MCF 10A (cell line): ENCODE data around the gene BCL11A. TPM values are rescaled to one million over a fixed set of nuclear protein-coding genes. Genes with fewer than 3 reads are reported as not detected.

ENCODE experiments used
- BruUV-seq: library from RNA; stranded (reverse); fragments of 400-500 nt; replicated peaks from 2 replicates; lab custom pipeline; 2021; lab: Mats Ljungman, UMichigan
- CTCF ChIA-PET: fragments of 300-600 bp; sonication (Branson Sonifier 250); formaldehyde crosslinking; extraction: SDS; loops from one replicate; lab custom pipeline; 2021; ENCODE audit warnings: antibody characterized with exemption, inconsistent platforms; lab: Yijun Ruan, JAX
- POLR2A ChIA-PET: fragments of 300-600, 350-650 bp; sonication (Branson Sonifier 250); formaldehyde crosslinking; extraction: SDS; loops from one replicate; lab custom pipeline; 2020; ENCODE audit warnings: antibody characterized with exemption, inconsistent platforms; lab: Yijun Ruan, JAX
- DNase-seq: peaks from one replicate; pipeline ENCODE4 v3.0.0-alpha.2; 2018; ENCODE audit not compliant: unreplicated experiment
- H3K27ac Mint-ChIP-seq: one replicate; pipeline ENCODE4 v1.8.0; 2022; ENCODE audit warnings: mild to moderate bottlenecking, low read depth, mixed read lengths; ENCODE audit not compliant: unreplicated experiment
- H3K27me3 Mint-ChIP-seq: one replicate; pipeline ENCODE4 v1.8.0; 2022; ENCODE audit warnings: mixed read lengths; ENCODE audit not compliant: insufficient read depth, unreplicated experiment
- H3K36me3 Mint-ChIP-seq: one replicate; pipeline ENCODE4 v1.8.0; 2022; ENCODE audit warnings: mild to moderate bottlenecking, moderate library complexity, mixed read lengths; ENCODE audit not compliant: insufficient read depth, unreplicated experiment
- H3K4me1 Mint-ChIP-seq: one replicate; pipeline ENCODE4 v1.8.0; 2022; ENCODE audit warnings: mixed read lengths; ENCODE audit not compliant: insufficient read depth, unreplicated experiment
- H3K4me3 Mint-ChIP-seq: one replicate; pipeline ENCODE4 v1.8.0; 2022; ENCODE audit warnings: mild to moderate bottlenecking, moderate library complexity, mixed read lengths; ENCODE audit not compliant: unreplicated experiment
- H3K9me3 Mint-ChIP-seq: one replicate; pipeline ENCODE4 v1.8.0; 2022; ENCODE audit warnings: mixed read lengths; ENCODE audit not compliant: unreplicated experiment
- CTCF ChIP-seq: fragments of 200-600 bp; IDR thresholded peaks from one replicate; pipeline ENCODE4 v1.8.0; 2022; ENCODE audit warnings: antibody characterized with exemption, mild to moderate bottlenecking; ENCODE audit not compliant: unreplicated experiment
- intact Hi-C: fragments of 100-400 bp; cut with micrococcal nuclease; formaldehyde crosslinking; loops from 2 replicates; pipeline ENCODE4 v1.14.1; 2022
- total RNA-seq: library from RNA; stranded (reverse); gene quantifications from 2 replicates; pipeline ENCODE4 v1.2.3, GENCODE V29; 2022

BCL11A gene
- total RNA-seq, 1 experiment from 2014 or later, result 5.3 TPM

- POLR2A ChIA-PET, result interaction anchor here (0.6 kb wide), 1 partner anchor 339 kb away, joined by 3 read pairs; no protein-coding TSS in a partner anchor
- Mint-ChIP-seq H3K4me3 (no peak overlapping the region), H3K27me3 (no peaks in the 10 kb centered on the region), H3K27ac (no peak overlapping the region), H3K4me1 (peaks cover 18% of the 10 kb centered on the region), H3K36me3 (peaks cover 23% of the 10 kb centered on the region), H3K9me3 (no peaks in the 10 kb centered on the region)
- no TSS peak for BruUV-seq
- intact Hi-C loops, result no loop called here
- DNase-seq, result no peak
- CTCF ChIA-PET, result interaction anchor here (0.7 kb wide), 1 partner anchor 1297 kb away, joined by 4 read pairs; no protein-coding TSS in a partner anchor
- TF ChIP-seq CTCF, result no peak
These were observed 25.7 kb downstream of the BCL11A start for GRCh38 chr2:60527762-60528161.

- Mint-ChIP-seq H3K27ac (no peak overlapping the region), H3K9me3 (no peaks in the 10 kb centered on the region), H3K4me3 (no peak overlapping the region), H3K4me1 (peaks cover 17% of the 10 kb centered on the region), H3K36me3 (peaks cover 27% of the 10 kb centered on the region), H3K27me3 (no peaks in the 10 kb centered on the region)
- DNase-seq, result no peak
- intact Hi-C loops, result no loop called here
- no TSS peak for BruUV-seq
- no peak for TF ChIP-seq CTCF
- ChIA-PET CTCF (no interaction called here), POLR2A (no interaction called here)
These were observed 26.8 kb downstream of the BCL11A start for GRCh38 chr2:60526623-60527022.

GRCh38 chr2:60525899-60526298 lies 27.6 kb downstream of the BCL11A start:
- POLR2A ChIA-PET, result no interaction called here
- no peak for TF ChIP-seq CTCF
- intact Hi-C loops, result no loop called here
- H3K4me1 Mint-ChIP-seq, result peaks cover 13% of the 10 kb centered on the region
- H3K27ac Mint-ChIP-seq, result no peak overlapping the region
- CTCF ChIA-PET, result no interaction called here
- H3K27me3 Mint-ChIP-seq, result no peaks in the 10 kb centered on the region
- H3K9me3 Mint-ChIP-seq, result no peaks in the 10 kb centered on the region
- DNase-seq, result no peak
- H3K4me3 Mint-ChIP-seq, result no peak overlapping the region
- BruUV-seq, result no TSS peak
- peaks cover 22% of the 10 kb centered on the region for H3K36me3 Mint-ChIP-seq

- Mint-ChIP-seq H3K4me1 (peaks cover 3% of the 10 kb centered on the region), H3K4me3 (no peak overlapping the region), H3K36me3 (peaks cover 21% of the 10 kb centered on the region), H3K27me3 (no peaks in the 10 kb centered on the region), H3K27ac (no peak overlapping the region), H3K9me3 (no peaks in the 10 kb centered on the region)
- no TSS peak for BruUV-seq
- ChIA-PET CTCF (interaction anchor here (0.6 kb wide), 1 partner anchor 718 kb away, joined by 4 read pairs; no protein-coding TSS in a partner anchor), POLR2A (no interaction called here)
- TF ChIP-seq CTCF, result no peak
- intact Hi-C loops, result no loop called here
- DNase-seq, result no peak
These were observed 28.6 kb downstream of the BCL11A start for GRCh38 chr2:60524874-60525273.
